Measurements from ENCODE around the gene TMTC1.

The TMTC1 gene

GRCh38 chr12:29707846-29708245, 75.9 kb downstream of the TMTC1 start:
- no peak overlapping the region for H2AFZ ChIP-seq
- H3K4me2 ChIP-seq (ENCODE audit: low read length): no peak overlapping the region
- H3K9ac ChIP-seq: no peak overlapping the region
- no peak overlapping the region for H3K27ac ChIP-seq
- H3K9me3 ChIP-seq (ENCODE audit: control insufficient read depth, low read length): no peaks in the 10 kb centered on the region
- H3K4me1 ChIP-seq: peaks cover under 1% of the 10 kb centered on the region
- H3K79me2 ChIP-seq: peaks cover 33% of the 10 kb centered on the region
- H3K36me3 ChIP-seq (ENCODE audit: control insufficient read depth, insufficient read depth, low read length): no peaks in the 10 kb centered on the region
- no peak overlapping the region for H3K4me3 ChIP-seq (ENCODE audit: low read depth, low read length)
- no peaks in the 10 kb centered on the region for H3K27me3 ChIP-seq (ENCODE audit: control insufficient read depth, insufficient read depth, low read length)
- TF ChIP-seq, protein P1, sequence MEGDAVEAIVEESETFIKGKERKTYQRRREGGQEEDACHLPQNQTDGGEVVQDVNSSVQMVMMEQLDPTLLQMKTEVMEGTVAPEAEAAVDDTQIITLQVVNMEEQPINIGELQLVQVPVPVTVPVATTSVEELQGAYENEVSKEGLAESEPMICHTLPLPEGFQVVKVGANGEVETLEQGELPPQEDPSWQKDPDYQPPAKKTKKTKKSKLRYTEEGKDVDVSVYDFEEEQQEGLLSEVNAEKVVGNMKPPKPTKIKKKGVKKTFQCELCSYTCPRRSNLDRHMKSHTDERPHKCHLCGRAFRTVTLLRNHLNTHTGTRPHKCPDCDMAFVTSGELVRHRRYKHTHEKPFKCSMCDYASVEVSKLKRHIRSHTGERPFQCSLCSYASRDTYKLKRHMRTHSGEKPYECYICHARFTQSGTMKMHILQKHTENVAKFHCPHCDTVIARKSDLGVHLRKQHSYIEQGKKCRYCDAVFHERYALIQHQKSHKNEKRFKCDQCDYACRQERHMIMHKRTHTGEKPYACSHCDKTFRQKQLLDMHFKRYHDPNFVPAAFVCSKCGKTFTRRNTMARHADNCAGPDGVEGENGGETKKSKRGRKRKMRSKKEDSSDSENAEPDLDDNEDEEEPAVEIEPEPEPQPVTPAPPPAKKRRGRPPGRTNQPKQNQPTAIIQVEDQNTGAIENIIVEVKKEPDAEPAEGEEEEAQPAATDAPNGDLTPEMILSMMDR (IDR thresholded peaks at IDR 0.05): no peak

DNA sequence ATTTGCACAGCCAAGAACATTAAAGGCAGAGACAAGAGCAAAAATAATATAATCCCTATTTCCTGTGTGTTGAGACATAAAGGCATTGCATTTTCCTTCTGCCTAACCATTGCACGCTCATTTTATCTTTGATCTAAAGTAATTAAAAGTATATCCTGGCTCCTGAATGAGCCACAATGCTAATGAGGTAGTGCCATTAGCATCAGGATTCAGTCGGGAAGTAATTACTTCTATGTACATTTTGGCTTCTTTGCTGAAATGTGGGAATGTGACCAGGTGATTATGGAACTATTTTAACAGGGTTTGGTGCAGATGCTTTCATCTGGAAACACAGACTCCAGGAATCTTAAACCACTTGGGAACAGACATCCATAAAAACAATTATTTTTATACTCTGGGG, 77.4 kb downstream of the TMTC1 start:
- Histone ChIP-seq H3K4me1 (no peaks in the 10 kb centered on the region), H3K9ac (no peak overlapping the region), H3K79me2 (peaks cover 43% of the 10 kb centered on the region), H3K9me3 (ENCODE audit: control insufficient read depth, low read length) (no peaks in the 10 kb centered on the region), H3K27ac (no peak overlapping the region), H3K36me3 (ENCODE audit: control insufficient read depth, insufficient read depth, low read length) (no peaks in the 10 kb centered on the region), H3K4me2 (ENCODE audit: low read length) (no peak overlapping the region), H2AFZ (no peak overlapping the region), H3K4me3 (ENCODE audit: low read depth, low read length) (no peak overlapping the region), H3K27me3 (ENCODE audit: control insufficient read depth, insufficient read depth, low read length) (no peaks in the 10 kb centered on the region)
- TF ChIP-seq, protein P1 (IDR thresholded peaks at IDR 0.05): no peak

GRCh38 chr12:29703528-29703927, 80.2 kb downstream of the TMTC1 start:
- no peaks in the 10 kb centered on the region for H3K36me3 ChIP-seq (ENCODE audit: control insufficient read depth, insufficient read depth, low read length)
- H2AFZ ChIP-seq: no peak overlapping the region
- peaks cover 40% of the 10 kb centered on the region for H3K79me2 ChIP-seq
- no peak overlapping the region for H3K4me2 ChIP-seq (ENCODE audit: low read length)
- no peak overlapping the region for H3K4me3 ChIP-seq (ENCODE audit: low read depth, low read length)
- no peaks in the 10 kb centered on the region for H3K27me3 ChIP-seq (ENCODE audit: control insufficient read depth, insufficient read depth, low read length)
- H3K9me3 ChIP-seq (ENCODE audit: control insufficient read depth, low read length): no peaks in the 10 kb centered on the region
- H3K27ac ChIP-seq: no peak overlapping the region
- H3K9ac ChIP-seq: no peak overlapping the region
- H3K4me1 ChIP-seq: no peaks in the 10 kb centered on the region
- TF ChIP-seq, protein P1 (IDR thresholded peaks at IDR 0.05): no peak

DNA sequence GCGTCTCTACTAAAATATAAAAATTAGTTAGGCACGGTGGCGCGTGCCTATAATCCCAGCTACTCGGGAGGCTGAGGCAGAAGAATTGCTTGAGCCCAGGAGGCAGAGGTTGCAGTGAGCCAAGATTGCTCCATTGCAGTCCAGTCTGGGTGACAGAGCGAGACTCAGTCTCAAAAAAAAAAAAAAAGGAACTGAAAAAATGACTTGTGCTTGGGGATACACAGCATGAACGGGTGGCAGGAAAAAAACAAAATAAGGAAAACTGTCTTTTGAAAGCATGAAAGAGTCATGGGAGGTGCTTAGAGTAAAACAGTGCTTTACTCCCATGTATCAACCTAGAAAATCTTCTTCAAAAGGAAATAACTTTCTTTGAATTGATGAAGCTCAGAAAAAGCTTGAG, 80.8 kb downstream of the TMTC1 start:
- H3K4me3 ChIP-seq (ENCODE audit: low read depth, low read length): no peak overlapping the region
- no peak overlapping the region for H2AFZ ChIP-seq
- H3K27ac ChIP-seq: no peak overlapping the region
- H3K9ac ChIP-seq: no peak overlapping the region
- H3K36me3 ChIP-seq (ENCODE audit: control insufficient read depth, insufficient read depth, low read length): no peaks in the 10 kb centered on the region
- H3K27me3 ChIP-seq (ENCODE audit: control insufficient read depth, insufficient read depth, low read length): no peaks in the 10 kb centered on the region
- H3K9me3 ChIP-seq (ENCODE audit: control insufficient read depth, low read length): no peaks in the 10 kb centered on the region
- TF ChIP-seq, protein P1 (IDR thresholded peaks at IDR 0.05): no peak
- H3K4me1 ChIP-seq: no peaks in the 10 kb centered on the region
- H3K4me2 ChIP-seq (ENCODE audit: low read length): no peak overlapping the region
- H3K79me2 ChIP-seq: peaks cover 35% of the 10 kb centered on the region

- H3K9me3 ChIP-seq (ENCODE audit: control insufficient read depth, low read length): no peaks in the 10 kb centered on the region
- no peak overlapping the region for H3K4me3 ChIP-seq (ENCODE audit: low read depth, low read length)
- no peaks in the 10 kb centered on the region for H3K36me3 ChIP-seq (ENCODE audit: control insufficient read depth, insufficient read depth, low read length)
- no peak overlapping the region for H3K9ac ChIP-seq
- H3K79me2 ChIP-seq: peaks cover 34% of the 10 kb centered on the region
- H3K27me3 ChIP-seq (ENCODE audit: control insufficient read depth, insufficient read depth, low read length): no peaks in the 10 kb centered on the region
- H3K4me2 ChIP-seq (ENCODE audit: low read length): no peak overlapping the region
- H3K4me1 ChIP-seq: no peaks in the 10 kb centered on the region
- H2AFZ ChIP-seq: no peak overlapping the region
- H3K27ac ChIP-seq: no peak overlapping the region
- TF ChIP-seq, protein P1 (IDR thresholded peaks at IDR 0.05): no peak
These were observed 81.5 kb downstream of the TMTC1 start for GRCh38 chr12:29702222-29702621.
